Endothelial cell (in vitro differentiated cells): ENCODE data around the gene MMP24. TPM values are rescaled to one million over a fixed set of nuclear protein-coding genes. Genes with fewer than 3 reads are reported as not detected.

Source experiments
- DNase-seq: peaks from one replicate; pipeline ENCODE4 v3.0.0; 2021; ENCODE audit warnings: low spot score
- H3K27ac Mint-ChIP-seq: one replicate; pipeline ENCODE4 v1.8.0; 2021; ENCODE audit warnings: mixed read lengths, inconsistent platforms; ENCODE audit not compliant: unreplicated experiment
- H3K27me3 Mint-ChIP-seq: one replicate; pipeline ENCODE4 v1.8.0; 2021; ENCODE audit warnings: mild to moderate bottlenecking, moderate library complexity, mixed read lengths, inconsistent platforms; ENCODE audit not compliant: unreplicated experiment
- H3K36me3 Mint-ChIP-seq: one replicate; pipeline ENCODE4 v1.8.0; 2021; ENCODE audit warnings: mild to moderate bottlenecking, low read depth, mixed read lengths, inconsistent platforms; ENCODE audit not compliant: unreplicated experiment
- H3K4me1 Mint-ChIP-seq: one replicate; pipeline ENCODE4 v1.8.0; 2021; ENCODE audit warnings: mild to moderate bottlenecking, mixed read lengths, inconsistent platforms; ENCODE audit not compliant: unreplicated experiment
- H3K4me3 Mint-ChIP-seq: one replicate; pipeline ENCODE4 v1.8.0; 2021; ENCODE audit warnings: mild to moderate bottlenecking, mixed read lengths, inconsistent platforms; ENCODE audit not compliant: unreplicated experiment
- H3K9me3 Mint-ChIP-seq: one replicate; pipeline ENCODE4 v1.8.0; 2021; ENCODE audit warnings: mixed read lengths, inconsistent platforms; ENCODE audit not compliant: unreplicated experiment
- total RNA-seq: library from RNA; stranded (reverse); fragmentation: NEBNext Ultra II Directional; extraction: Animal tissue kit (Norgen Biotek cat#: 25700); gene quantifications from one replicate; pipeline ENCODE4 v1.2.1, GENCODE V29; 2021; ENCODE audit not compliant: unreplicated experiment
- TF ChIP-seq, protein P1 (sequence below): fragments of 200-600 bp; sonication (generic); IDR thresholded peaks from one replicate; pipeline ENCODE4 v1.5.0; 2021; ENCODE audit warnings: antibody characterized with exemption; ENCODE audit not compliant: unreplicated experiment

The MMP24 gene
- total RNA-seq, 1 donor from 2014 or later, result 9.1 TPM

DNA sequence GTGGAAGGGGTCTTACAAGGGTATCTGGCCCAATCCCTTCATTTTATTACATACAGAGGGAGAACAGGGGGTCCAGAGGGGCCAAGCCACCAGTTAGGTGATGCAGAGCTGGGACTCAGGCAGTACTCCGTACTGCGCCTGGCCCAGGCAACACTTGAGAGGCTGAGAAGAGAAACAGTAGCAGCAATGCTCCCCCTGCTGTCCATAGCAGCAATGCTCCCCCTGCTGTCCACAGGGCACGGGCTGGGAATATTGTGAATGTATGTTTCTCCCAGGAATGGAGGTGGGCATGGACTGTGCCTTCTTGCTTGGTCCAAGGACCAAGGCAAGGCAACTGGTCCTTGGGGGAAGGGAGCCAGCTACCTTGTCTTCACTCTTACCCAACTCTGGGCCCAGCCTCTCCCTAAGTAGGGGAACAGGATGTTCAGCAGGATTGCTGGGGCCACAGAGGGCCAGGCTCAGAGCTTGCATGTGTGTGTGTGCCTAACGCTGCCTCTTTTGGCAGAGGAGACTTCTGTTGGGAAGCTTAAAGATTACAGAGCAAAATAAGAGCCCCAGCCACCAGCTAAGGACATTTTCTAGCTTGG is 80.5 kb downstream of the MMP24 start:
- Mint-ChIP-seq H3K27me3 (peaks cover 13% of the 10 kb centered on the region), H3K9me3 (no peaks in the 10 kb centered on the region), H3K36me3 (peaks cover 3% of the 10 kb centered on the region), H3K4me1 (peaks cover 8% of the 10 kb centered on the region), H3K27ac (no peak overlapping the region), H3K4me3 (no peak overlapping the region)
- peak; percentile 74 for DNase-seq
- TF ChIP-seq, protein P1, sequence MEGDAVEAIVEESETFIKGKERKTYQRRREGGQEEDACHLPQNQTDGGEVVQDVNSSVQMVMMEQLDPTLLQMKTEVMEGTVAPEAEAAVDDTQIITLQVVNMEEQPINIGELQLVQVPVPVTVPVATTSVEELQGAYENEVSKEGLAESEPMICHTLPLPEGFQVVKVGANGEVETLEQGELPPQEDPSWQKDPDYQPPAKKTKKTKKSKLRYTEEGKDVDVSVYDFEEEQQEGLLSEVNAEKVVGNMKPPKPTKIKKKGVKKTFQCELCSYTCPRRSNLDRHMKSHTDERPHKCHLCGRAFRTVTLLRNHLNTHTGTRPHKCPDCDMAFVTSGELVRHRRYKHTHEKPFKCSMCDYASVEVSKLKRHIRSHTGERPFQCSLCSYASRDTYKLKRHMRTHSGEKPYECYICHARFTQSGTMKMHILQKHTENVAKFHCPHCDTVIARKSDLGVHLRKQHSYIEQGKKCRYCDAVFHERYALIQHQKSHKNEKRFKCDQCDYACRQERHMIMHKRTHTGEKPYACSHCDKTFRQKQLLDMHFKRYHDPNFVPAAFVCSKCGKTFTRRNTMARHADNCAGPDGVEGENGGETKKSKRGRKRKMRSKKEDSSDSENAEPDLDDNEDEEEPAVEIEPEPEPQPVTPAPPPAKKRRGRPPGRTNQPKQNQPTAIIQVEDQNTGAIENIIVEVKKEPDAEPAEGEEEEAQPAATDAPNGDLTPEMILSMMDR, result no peak

DNA sequence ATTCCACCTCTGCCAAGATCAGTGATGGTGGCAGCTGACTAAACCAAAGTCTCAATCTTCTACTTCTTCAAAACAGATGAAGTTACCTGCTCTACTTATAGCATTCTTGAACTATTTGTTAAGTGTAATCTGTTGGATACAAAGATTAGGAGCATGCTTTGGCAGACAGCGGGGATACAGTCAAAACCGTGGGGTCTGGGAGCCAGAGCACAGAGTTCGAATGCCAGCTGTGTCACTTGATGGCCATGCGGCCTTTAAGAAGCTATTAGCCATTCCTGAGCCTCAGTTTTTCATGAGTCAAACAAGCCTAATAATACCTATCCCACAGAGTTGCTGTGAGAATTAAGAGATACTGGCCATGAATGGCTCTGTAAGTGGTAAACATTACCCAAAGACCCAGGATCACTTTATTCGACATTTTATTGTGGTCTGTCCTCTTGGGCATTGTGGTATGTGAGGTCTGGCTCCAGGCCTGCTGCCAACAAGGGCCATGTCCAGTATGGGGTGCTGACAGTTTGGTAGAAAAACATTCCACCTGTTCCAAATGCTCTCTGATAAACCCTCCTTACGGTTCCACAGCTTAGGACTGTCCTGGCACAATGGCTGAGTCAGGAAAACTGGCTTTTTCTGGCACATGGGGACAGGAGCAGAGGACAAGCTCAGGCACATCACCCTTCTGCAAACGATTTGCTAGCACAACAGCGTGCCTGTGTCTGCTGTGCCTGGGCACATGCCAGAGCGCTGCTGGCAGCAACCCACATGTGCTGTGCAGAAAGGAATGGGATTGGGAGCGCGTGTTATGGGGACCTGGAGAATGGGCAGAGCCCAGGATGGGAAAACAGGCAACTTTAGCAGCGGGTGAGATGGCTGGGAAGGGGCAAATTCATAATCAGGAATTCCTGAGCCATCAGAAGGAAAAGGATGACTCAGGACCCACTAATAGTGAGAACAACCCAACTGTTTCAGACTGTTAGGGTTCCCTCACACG is 81.5 kb downstream of the MMP24 start:
- peaks cover 13% of the 10 kb centered on the region for H3K27me3 Mint-ChIP-seq
- H3K36me3 Mint-ChIP-seq, result peaks cover 3% of the 10 kb centered on the region
- H3K9me3 Mint-ChIP-seq, result no peaks in the 10 kb centered on the region
- H3K4me1 Mint-ChIP-seq, result peaks cover 16% of the 10 kb centered on the region
- DNase-seq, result no peak
- H3K4me3 Mint-ChIP-seq, result no peak overlapping the region
- TF ChIP-seq, protein P1, result no peak
- peak overlapping the region; percentile 68 for H3K27ac Mint-ChIP-seq

DNA sequence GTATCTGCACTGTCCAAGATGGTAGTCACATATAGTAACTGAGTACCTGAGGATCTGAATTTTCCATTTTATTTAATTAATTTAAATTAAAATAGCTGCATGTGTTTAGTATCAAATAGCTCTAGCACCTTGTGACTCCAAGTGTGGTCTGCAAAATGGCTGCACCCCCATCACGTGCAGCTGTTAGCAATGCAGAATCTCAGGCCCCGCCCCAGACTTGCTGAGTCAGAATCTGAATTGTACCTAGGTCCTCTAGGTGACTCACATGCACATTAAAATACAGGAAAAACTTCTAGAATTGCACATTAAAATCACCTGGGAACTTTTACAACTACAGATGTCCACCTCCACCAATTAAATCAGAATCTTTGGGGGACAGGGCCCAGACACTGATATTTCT is 84.9 kb downstream of the MMP24 start:
- H3K27ac Mint-ChIP-seq, result no peak overlapping the region
- TF ChIP-seq, protein P1, result no peak
- peaks cover 4% of the 10 kb centered on the region for H3K27me3 Mint-ChIP-seq
- no peak overlapping the region for H3K4me3 Mint-ChIP-seq
- DNase-seq, result no peak
- peaks cover 2% of the 10 kb centered on the region for H3K36me3 Mint-ChIP-seq
- no peaks in the 10 kb centered on the region for H3K9me3 Mint-ChIP-seq
- peaks cover 22% of the 10 kb centered on the region for H3K4me1 Mint-ChIP-seq

DNA sequence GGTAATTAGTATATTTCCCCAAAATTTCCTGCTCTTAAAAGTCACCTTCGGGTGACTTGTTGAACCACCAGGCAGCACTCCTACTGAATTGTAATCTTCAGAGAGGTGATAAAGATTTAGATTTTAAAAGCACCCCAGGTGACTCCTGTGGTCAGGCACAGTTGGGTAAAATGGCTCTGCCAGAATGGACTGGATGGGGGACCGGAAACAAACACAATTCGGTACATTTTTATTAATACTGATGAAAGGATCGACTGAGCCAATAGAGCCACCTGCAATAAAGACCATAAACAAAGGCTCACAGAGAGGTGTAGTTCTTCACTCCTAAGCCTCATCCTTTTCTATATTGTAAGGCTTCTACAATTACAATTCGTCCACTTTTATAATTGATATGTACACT is 85.3 kb downstream of the MMP24 start:
- Mint-ChIP-seq H3K4me3 (no peak overlapping the region), H3K36me3 (no peaks in the 10 kb centered on the region), H3K4me1 (peaks cover 22% of the 10 kb centered on the region), H3K9me3 (no peaks in the 10 kb centered on the region), H3K27ac (no peak overlapping the region), H3K27me3 (peaks cover under 1% of the 10 kb centered on the region)
- DNase-seq, result no peak
- TF ChIP-seq, protein P1, result no peak

DNA sequence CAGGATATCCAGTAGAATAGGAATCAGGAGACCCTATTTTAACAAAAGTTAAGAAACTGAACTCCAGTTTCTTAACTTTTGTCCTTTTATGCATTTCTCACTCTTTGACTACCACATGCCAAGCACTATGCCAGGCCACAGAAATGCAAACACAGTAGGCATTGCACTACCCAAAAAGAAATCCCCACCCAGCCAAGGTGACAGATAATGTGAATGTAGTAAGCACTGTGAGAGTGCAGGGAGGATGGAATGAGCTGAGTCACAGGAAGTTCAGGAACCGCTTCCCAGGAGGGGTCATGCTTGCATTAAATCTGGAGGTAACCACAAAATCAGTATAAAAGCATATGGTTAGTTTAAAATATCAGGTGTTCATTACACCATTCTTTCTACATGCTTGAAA is 85.8 kb downstream of the MMP24 start:
- Mint-ChIP-seq H3K9me3 (no peaks in the 10 kb centered on the region), H3K27me3 (no peaks in the 10 kb centered on the region), H3K4me3 (no peak overlapping the region), H3K27ac (no peak overlapping the region), H3K36me3 (no peaks in the 10 kb centered on the region), H3K4me1 (peaks cover 22% of the 10 kb centered on the region)
- no peak for DNase-seq
- TF ChIP-seq, protein P1, result no peak
